ENCODE measurements around the gene SPOUT1. TPM values are rescaled to one million over a fixed set of nuclear protein-coding genes. Genes with fewer than 3 reads are reported as not detected.
"Not testable (repeated sequence)": the region's sequence is repeated elsewhere in the genome, so short reads cannot be mapped to it uniquely, and the experiment has no call there.

The SPOUT1 gene
- total and polyA plus RNA-seq, 9 donors: 6.3 to 47.9 (median 25.5) TPM

DNA sequence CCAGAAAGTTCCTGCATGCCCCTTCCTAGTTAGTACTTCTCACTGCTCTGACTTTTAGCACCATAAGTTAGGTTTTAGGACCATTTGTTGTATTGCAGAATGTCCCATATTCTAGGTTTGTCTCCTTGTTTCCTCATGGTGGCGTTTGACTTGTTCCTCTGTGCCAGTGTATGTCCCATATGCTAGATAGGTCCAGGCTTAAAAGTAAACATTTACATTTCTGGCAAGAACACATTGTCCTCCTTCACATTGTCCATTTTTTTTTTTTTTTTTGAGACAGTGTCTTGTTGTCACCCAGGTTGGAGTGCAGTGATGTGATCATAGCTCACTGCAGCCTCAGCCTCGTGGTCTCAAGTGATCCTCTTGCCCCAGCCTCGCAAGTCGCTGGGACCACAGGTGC lies 27.1 kb downstream of the SPOUT1 start:
- Histone ChIP-seq H3K9me3 (no peaks in the 10 kb centered on the region), H3K4me1 (ENCODE audit: insufficient read depth) (no peaks in the 10 kb centered on the region), H3K27ac (no peak overlapping the region), H3K27me3 (no peaks in the 10 kb centered on the region), H3K36me3 (no peaks in the 10 kb centered on the region), H3K4me3 (no peak overlapping the region)
- intact Hi-C loops (cut with DNase I): no loop called here
- WGBS, 3 donors: 94 to 95% (median 94%) methylated on average over 4 of the region's 4 CpGs
- no peak for DNase-seq
- TF ChIP-seq EP300 (IDR thresholded peaks at IDR 0.05) (no peak), POLR2A (IDR thresholded peaks at IDR 0.05) (no peak)
- TF ChIP-seq, protein P1, sequence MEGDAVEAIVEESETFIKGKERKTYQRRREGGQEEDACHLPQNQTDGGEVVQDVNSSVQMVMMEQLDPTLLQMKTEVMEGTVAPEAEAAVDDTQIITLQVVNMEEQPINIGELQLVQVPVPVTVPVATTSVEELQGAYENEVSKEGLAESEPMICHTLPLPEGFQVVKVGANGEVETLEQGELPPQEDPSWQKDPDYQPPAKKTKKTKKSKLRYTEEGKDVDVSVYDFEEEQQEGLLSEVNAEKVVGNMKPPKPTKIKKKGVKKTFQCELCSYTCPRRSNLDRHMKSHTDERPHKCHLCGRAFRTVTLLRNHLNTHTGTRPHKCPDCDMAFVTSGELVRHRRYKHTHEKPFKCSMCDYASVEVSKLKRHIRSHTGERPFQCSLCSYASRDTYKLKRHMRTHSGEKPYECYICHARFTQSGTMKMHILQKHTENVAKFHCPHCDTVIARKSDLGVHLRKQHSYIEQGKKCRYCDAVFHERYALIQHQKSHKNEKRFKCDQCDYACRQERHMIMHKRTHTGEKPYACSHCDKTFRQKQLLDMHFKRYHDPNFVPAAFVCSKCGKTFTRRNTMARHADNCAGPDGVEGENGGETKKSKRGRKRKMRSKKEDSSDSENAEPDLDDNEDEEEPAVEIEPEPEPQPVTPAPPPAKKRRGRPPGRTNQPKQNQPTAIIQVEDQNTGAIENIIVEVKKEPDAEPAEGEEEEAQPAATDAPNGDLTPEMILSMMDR (IDR thresholded peaks at IDR 0.05): no peak

DNA sequence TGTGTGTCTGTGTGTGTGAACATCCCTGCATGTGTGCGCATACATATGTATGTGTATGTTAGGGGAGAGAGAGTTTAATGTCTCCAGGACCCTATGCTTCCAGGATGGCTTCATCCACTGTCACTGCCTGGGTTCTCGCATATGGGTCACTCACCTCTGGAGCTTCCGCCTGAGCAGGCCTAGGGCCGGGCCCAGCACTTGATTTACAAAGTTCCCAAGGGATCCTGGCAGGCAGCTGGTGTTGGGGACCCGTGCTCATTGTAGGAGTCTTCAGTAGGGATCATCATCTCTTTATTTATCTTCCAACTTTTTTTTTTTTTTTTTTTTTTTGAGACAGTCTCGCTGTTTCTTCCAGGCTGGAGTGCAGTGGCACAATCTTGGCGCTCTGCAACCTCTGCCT lies 29.5 kb downstream of the SPOUT1 start:
- H3K27me3 ChIP-seq: no peaks in the 10 kb centered on the region
- H3K4me1 ChIP-seq (ENCODE audit: insufficient read depth): no peaks in the 10 kb centered on the region
- no peak for DNase-seq
- no peaks in the 10 kb centered on the region for H3K9me3 ChIP-seq
- 84 to 91% (median 90%) methylated on average over 7 of the region's 7 CpGs for WGBS, 3 donors
- H3K4me3 ChIP-seq: no peak overlapping the region
- intact Hi-C loops (cut with DNase I): no loop called here
- no peak for TF ChIP-seq EP300 (IDR thresholded peaks at IDR 0.05)
- TF ChIP-seq, protein P1 (IDR thresholded peaks at IDR 0.05): no peak
- TF ChIP-seq POLR2A (IDR thresholded peaks at IDR 0.05): no peak
- no peak overlapping the region for H3K27ac ChIP-seq
- no peaks in the 10 kb centered on the region for H3K36me3 ChIP-seq

DNA sequence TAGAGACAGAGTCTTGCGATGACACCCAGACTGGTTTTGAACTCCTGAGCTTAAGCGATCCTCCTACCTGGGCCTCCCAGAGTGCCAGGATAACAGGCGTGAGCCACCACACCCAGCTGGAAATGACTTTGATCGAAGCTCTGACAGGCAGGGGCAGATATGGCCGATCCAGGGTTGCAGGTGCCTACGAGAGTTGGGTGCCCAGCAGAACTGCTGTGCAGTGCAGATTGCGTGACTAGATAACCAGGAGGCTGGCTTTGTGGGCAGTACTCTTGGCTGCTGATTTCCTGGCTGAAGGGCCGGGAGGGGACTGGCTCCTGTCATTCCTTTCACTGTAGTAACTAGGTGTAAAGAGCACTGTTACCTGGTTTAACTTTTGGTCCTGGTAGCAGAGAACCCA lies 30.7 kb downstream of the SPOUT1 start:
- no peak overlapping the region for H3K4me3 ChIP-seq
- no peaks in the 10 kb centered on the region for H3K36me3 ChIP-seq
- WGBS, 3 donors: 82 to 90% (median 82%) methylated on average over 8 of the region's 8 CpGs
- H3K4me1 ChIP-seq (ENCODE audit: insufficient read depth): no peaks in the 10 kb centered on the region
- no peak overlapping the region for H3K27ac ChIP-seq
- intact Hi-C loops (cut with DNase I): no loop called here
- no peaks in the 10 kb centered on the region for H3K9me3 ChIP-seq
- DNase-seq: no peak
- no peaks in the 10 kb centered on the region for H3K27me3 ChIP-seq
- TF ChIP-seq, protein P1 (IDR thresholded peaks at IDR 0.05): no peak
- no peak for TF ChIP-seq POLR2A (IDR thresholded peaks at IDR 0.05)
- TF ChIP-seq EP300 (IDR thresholded peaks at IDR 0.05): no peak

DNA sequence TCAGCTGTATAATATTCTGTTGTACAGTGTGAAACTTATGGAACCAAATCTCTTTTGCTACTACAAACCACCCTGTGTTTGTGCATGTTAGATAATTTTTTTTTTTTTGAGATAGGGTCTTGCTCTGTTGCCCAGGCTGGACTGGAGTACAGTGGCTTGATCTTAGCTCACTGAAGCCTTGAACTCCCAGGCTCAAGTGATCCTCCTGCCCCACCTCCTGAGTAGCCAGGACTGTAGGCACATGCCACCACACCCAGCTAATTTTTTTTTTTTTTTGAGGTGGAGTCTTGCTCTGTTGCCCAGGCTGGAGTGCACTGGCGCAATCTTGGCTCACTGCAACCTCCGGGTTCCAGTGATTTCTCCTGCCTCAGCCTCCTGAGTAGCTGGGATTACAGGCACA lies 34.6 kb downstream of the SPOUT1 start:
- H3K4me1 ChIP-seq (ENCODE audit: insufficient read depth); intact Hi-C loops (cut with DNase I); H3K27me3 ChIP-seq; H3K27ac ChIP-seq; H3K4me3 ChIP-seq; DNase-seq; H3K9me3 ChIP-seq; H3K36me3 ChIP-seq: not testable (repeated sequence)
- WGBS, 3 donors: 41 to 44% (median 43%) methylated on average over 2 of the region's 2 CpGs

DNA sequence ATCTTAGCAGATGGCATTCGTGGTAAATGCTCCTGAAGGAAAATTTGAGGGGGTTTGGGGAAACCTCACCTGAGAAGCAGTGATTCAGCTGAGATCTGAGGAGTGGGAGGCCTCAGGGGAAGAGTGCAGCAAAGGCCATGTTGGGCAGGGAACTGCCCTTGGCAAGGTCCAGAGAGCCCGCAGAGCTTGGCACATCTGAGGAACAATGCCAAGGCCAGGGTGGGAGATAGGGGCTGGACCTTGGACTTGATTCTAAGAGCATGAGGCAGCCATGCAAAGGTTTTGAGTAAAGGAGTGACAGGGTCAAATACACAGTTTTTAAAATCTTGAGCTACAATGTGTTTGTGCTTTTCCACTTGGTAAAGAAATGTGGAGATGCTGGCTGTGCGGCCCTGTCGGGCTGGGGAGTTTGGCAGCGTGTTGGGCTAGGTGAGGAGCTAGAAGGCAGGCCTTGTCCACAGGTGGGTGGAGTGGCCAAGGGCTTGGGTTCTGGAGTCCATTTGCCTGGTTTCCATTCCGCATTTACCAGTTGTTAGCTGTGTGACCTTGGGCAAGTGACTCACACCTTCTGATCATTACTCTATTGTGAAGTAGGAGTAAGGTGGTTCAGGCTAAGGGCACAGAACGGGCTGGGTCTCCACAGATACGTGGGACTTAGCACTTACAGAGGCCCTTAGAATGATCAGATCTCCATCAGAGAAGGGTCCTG lies 36.5 kb downstream of the SPOUT1 start:
- Histone ChIP-seq H3K9me3 (no peaks in the 10 kb centered on the region), H3K4me3 (no peak overlapping the region), H3K4me1 (ENCODE audit: insufficient read depth) (peaks cover 1% of the 10 kb centered on the region), H3K27me3 (no peaks in the 10 kb centered on the region), H3K36me3 (no peaks in the 10 kb centered on the region), H3K27ac (no peak overlapping the region)
- intact Hi-C loops (cut with DNase I): no loop called here
- WGBS, 3 donors: 79 to 80% (median 80%) methylated on average over 8 of the region's 8 CpGs
- TF ChIP-seq POLR2A (IDR thresholded peaks at IDR 0.05) (no peak), EP300 (IDR thresholded peaks at IDR 0.05) (no peak)
- TF ChIP-seq, protein P1 (IDR thresholded peaks at IDR 0.05): no peak
- DNase-seq: no peak
